Stimulated activated CD4-positive, alpha-beta T cell treated with anti-CD3 and anti-CD28 coated beads, Interleukin-1b, Interleukin-23, amount 100 ng/mL, for 48 hours (primary cell): ENCODE measurements around the gene TBXT.
"Not testable (repeated sequence)": the region's sequence is repeated elsewhere in the genome, so short reads cannot be mapped to it uniquely, and the experiment has no call there.

Experiments used
- DNase-seq: peaks from one replicate; pipeline ENCODE4 v3.0.0-alpha.2; 2020

Gene TBXT, protein sequence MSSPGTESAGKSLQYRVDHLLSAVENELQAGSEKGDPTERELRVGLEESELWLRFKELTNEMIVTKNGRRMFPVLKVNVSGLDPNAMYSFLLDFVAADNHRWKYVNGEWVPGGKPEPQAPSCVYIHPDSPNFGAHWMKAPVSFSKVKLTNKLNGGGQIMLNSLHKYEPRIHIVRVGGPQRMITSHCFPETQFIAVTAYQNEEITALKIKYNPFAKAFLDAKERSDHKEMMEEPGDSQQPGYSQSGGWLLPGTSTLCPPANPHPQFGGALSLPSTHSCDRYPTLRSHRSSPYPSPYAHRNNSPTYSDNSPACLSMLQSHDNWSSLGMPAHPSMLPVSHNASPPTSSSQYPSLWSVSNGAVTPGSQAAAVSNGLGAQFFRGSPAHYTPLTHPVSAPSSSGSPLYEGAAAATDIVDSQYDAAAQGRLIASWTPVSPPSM

DNA sequence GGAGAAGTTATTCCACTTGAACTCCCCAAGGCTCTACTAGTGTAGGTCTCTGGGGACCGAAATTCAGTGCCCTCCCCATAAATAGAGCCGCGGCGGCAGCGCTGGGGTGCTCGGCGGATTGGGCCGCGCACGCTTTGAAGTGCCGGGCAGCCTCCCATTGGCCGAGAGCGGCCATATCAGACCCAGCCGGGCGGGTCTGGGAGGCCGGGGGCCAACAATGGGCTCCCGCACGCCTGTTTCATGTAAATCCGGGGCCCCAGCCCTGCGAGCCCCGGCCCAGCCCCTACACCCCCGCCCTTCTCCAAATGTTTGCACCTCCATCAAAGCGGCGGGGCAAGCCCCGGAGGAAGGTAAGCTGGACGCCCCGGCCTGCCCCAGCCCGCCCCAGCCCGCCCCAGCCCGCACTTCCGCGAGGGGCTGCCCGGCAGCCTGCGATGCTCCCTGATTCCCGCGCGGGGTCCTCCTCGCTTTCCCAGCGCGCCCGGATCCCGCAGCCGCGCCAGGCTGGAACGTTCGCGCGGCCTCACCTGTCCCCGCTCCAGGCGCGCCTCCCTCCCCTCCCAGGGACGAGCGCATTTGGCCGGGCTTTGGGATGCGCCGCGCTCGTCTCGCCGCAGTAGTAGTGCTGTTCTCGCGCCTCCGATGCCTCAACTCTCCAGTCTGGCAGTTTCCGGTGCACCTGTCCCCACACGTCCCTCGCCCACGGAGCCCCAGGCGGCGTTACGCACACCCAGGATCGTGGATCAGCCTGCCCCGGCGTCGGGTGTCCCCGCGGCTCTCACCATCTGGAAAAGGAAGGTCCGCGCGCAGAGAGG lies at the start of gene TBXT:
TBXT (minus strand) TSS at position 51 of the 815 bp plus-strand sequence. CDS start 260 bp downstream, outside the sequence.
- DNase-seq: no peak

DNA sequence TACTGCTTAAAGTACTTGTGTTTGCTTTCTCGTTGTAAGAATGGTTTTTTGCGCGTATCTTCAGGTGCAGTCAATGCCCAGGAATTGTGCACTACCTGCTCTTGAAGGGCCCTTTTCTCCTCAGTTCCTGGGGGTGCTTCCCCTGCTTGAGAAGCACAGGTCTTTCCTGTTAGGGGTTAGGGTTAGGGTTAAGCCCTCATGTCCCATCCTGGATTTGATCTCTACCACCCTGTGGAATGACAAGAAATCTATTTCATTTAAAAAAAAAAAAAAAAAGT lies 39.6 kb upstream of the TBXT start:
- no peak for DNase-seq

DNA sequence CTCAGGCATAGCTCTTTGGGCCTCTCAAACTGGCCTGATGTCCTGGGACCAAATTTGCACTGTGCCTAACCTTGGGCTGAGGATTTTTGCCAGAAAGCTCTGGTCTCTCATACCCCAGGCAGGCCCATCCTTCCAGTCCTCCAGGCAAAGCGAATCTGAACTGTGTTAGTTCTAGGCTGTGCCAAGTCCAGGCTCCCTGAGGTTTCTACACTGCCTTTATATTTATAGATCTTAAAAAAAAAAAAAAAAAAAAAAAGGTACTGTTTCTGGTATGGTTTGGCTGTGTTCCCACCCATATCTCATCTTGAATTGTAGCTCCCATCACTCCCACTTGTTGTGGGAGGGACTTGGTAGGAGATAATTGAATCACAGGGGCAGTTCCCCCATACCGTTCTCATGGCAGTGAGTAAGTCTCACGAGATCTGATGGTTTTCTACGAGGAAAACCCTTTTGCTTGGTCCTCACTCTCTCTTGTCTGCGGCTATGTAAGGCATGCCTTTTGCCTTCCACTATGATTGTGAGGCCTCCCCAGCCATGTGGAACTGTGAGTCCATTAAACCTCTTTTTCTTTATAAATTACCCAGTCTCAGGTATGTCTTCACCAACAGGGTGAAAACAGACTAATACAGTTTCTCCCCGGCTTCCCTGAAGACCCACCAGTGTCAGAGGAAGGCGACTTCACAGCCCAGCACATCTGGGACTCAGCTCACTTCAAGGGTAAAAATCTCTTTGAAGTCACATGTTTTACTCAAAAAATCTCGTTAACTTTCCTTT lies 39.0 kb upstream of the TBXT start:
- DNase-seq: no peak

DNA sequence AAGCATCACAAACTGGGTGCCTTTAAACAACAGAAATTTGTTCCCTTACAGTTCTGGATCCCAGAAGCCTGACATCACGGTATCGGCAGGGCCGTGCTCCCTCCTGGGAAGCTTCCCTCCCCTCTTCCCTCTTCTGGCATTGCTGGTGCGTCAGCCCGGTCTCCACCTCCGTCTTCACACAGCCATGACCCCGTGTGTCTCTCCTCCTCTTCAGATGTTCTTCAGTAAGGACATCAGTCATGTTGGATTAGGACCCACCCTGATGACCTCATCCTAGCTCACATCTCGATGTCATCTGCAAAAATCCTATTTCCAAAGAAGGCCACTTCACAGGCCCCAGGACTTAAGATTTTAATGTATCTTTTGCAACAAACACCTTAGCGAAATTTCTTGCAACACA lies 38.4 kb upstream of the TBXT start:
- DNase-seq: no peak

DNA sequence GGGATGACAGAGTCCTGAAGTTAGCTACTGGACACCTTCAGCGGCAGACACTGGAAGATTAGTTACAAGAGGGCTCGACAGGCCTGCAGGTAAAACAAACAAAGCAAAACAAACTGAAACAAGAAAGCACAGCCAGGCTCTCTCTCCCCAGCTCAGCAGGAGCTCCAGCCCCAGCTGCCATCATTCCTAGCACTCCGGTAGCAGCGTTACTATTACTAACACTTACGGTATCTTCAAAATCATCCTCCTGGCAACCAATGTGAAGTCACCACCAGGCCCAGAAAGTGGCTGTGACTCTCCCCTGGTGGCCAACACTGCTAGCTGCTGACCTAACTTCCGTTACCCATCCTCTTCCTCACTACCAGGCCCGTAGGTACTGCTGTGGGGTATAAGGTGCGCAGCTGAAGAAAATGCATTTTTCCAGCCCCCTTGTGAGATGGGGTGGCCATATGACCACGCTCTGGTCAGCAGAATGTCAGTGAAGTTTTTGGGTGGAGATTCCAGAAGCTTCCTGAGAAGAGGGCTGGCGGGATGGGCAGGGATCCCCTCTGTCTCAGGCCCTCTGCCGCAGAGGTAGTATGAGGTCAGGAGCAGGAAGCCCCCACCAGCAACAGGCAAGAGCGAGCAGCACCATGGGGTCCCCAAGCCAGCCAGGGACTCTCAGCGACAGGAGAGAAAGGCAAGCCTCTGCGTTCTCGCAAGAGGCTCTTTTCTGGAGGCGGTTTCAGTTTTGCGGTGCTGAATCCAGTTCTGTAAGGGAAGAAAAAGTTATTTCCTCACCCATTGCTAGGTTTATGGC lies 37.4 kb upstream of the TBXT start:
- DNase-seq: no peak

DNA sequence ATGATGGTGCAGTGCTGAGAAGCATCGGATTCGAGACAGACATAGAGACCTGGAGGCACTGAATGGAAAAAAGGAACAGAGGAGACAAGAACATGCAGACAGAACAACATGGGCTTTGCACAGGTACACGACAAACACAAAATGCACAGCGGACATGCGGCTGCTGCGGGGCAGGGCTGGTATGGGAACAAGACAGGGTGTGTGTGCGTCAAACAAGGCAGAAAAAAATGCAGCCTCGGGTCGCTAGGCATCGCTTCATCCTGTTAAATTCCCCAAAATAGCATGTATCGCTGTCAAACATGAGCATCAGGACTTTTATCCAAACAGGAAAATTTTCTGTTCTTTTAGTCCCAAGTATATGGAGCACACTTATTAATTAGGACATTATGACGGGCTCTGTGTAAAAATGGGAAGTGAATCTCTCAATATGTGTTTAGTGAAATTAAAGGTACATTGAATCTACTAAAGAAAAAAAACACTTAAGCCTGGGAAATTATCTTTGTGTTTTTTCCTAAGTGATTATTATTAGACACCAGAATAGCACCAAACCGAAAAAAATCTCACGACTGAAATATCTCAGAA lies 36.1 kb upstream of the TBXT start:
- no peak for DNase-seq

DNA sequence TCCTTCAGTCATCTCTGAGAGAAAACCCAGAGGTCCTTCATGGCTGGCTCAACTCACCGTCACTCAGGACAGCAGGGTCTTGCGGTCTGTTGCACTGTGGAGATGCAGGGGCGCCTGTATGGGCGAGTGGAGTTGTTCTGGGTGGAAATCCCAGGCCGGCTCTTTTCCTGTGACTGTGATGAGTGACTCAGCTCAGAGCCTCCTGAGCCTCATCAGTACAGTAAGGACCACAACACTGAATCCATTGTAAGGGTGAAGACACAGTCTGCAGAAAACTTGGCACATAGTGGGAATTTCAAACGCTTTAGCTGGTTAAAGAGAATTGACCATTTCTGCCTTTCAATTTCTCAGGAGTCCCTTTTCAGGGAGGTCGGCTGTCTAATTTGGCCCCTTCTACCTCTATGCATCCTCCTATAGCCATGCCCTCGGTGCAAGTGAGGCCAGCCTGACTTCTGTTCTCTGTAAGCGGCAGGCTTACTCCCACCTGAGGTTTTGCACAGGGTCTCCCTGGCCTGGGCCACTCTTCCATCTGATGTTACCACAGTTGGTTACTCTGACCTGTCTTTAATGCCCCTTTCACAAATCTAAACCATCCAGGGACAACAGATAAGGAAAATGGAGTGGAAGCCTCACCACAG lies 35.5 kb upstream of the TBXT start:
- no peak for DNase-seq

DNA sequence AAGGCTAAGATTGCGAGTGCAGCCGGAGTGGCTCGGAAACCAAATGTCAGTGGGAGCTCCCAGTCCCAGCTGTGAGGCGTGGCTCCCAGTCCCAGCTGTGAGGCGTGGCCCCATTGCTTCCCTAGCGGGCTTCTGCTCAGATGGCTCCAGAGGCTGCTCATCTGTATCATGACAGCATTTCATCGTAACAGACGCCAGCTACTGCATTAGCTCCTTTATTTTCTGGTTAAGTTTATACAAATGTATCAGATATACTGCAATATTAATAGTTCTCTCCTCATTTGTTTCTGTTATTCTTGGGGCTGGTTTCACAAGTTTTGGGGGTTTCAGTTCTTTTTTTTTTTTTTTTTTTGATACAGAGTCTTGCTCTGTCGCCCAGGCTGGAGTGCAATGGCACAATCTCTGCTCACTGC lies 34.7 kb upstream of the TBXT start:
- DNase-seq: no peak

DNA sequence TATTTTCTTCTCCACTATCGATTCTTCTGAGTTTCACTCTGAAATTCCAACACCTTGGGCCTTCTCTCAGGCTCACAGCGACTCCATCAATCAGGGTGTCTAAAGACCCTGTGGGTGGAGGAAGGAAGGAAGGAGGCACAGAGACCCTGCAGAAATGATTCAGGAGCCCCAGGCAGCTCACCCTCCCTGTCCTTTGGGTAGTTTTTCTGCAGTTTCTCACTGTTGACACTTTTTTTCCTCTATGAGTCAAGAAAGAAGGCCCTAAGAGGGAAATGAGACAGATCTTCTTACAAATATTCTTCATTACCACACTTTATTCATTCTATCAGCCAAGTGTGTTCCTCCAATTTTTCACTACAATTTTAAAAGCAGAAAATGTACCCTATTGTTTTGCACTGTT lies 34.2 kb upstream of the TBXT start:
- no peak for DNase-seq

DNA sequence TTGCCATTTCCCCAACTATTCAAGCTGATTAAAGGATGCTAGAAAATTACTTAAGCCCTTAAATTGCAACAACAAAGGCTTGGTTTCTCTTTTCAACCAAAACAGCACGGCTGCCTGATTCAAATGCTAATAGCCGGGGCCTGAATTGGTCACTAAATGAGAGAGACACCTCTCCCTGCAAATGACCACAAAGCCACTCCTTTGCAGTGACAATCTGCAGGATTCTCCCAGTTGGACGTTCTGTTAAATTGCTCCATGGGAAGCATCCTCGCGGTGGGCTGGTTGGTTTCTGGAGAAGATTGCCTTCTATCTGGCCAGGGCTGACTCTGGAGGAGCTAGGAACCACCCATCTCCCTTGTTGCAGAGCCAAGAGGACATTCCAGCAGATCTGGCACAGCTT lies 29.7 kb upstream of the TBXT start:
- no peak for DNase-seq

DNA sequence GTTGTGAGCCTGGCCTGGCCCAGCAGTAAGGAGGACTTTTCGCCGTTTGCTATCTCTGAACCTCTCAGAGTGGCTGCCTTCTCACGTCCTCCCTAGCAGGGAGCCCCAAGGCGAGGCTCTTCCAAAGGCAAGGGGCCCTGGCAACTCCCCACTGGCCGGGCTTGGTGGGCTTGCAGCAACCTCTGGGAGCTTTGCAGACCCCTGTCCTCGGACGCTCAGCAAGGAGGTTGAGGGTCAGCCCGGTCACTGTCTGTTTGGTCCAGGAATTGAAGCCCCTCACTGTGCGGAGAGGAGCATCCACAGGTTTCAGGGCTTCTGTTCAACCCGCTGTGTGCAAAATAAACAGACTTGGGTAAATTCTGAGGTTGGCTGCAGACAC lies 28.2 kb upstream of the TBXT start:
- DNase-seq: no peak

DNA sequence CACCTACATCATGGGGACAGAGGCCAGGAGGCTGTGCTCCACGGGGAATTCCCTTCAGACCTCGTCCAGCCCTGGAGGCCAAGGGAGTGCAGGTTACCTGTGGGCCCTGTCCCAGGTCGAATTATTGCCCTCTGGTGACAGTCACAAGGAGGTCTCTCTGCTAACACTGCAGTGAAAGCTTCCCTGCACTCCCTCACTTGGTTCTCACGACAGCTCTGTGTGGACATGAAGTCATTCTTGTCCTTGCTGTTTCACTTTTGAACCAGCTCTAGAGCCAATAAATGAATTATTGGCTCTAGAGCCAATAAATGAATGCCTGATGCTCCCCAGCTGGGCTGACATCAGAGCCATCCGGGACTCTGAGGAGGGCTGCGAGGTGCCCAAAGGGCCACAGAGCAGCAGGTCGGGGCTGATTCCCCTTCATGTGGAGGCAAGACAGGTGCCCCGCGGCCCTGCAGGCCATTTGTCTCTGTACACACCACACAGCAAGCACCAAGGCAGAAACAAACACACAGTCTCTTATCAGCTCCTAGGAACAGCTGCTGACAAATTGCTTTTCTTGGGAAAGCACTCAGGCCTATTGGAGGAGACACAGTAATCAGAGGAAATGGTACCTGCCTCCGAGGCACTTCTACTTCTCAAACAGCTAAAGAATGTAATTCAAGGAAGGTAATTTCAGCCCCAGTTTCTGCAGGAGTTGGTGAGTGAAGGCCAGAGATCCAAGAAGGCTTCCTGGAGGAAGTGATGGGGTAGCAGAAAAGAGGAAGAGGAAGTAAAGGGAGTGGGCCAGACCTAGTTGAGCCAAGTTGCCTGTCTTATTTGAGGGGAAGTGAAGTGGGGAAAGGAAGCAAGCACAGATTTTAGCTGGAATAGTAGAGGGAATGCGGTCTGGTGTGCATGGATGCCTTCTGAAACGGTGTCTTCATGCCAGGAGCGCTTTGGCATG lies 27.5 kb upstream of the TBXT start:
- DNase-seq: no peak

DNA sequence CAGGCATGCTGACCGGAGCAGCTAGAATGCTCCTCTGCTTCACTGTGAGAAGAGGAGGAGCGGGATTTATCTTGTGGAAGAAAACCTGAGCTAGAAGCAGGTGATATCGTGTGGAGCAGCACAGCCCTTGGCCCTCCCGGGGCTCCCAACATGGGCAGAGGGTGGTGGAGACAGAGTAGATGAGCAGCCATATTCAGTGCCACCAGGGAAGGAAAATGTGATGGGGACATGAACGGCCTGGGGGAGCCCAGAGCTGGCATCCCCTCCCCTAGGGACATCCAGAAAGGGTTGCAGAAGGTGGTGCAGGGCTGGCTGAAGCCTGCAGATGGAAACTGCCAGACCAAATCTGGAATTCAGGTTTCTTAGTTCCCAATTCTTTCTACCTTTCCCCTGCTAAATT lies 24.9 kb upstream of the TBXT start:
- DNase-seq: no peak

DNA sequence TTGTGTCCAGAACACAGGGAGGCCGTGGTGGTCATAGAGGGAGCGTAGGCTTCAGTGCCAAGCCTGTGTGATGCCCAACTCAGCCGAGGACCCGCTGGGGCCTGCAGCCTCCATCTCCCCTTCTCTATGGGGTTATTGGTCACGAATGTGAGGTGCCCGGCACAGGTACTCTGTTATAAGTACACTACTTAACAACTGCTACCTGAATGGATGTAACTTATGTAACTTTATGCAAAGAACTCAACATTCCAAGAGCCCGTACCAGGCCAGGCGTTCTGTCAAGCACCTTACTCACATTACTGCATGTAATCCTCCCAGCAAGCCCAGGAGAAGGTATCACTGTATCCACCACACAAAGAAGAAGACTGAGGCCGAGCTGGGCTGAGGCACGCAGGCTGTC lies 24.5 kb upstream of the TBXT start:
- no peak for DNase-seq

DNA sequence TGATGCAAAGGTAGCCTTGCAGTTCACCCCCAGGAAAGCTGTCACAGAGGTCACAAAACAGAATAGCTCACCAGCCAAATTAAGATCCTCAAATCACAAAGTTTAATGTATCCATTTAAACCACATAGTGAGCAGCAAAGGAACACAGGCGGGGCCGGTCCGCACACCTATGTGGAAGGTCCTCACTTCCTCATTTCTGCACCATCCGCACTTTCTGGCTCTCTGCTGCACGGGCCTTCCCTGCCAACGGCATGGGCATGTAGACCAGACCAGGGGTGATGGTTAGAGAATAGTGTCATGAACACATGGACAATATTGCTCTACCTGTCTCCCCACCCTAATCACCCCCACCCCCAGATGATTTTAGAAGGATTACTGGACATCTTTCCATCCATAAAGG lies 12.1 kb upstream of the TBXT start:
- DNase-seq: no peak

DNA sequence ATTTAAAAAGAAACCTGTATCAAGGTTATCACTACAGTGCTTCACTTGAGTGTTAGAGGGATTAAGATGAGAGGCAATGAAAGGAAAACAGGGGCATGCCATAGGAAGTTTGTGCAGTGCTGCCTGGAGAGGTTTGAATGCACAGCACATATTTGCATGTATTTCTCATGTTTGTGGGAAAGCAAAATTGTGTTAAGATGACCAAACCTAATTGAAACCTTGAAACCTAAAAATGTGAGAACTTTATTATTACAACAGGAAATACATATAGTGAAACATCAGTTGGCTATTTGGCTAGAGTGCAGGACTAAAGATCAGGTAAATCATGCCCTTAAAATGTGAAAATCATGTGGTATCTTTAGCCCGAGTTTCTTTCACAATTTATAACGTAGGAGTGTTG lies 8.5 kb upstream of the TBXT start:
- no peak for DNase-seq

DNA sequence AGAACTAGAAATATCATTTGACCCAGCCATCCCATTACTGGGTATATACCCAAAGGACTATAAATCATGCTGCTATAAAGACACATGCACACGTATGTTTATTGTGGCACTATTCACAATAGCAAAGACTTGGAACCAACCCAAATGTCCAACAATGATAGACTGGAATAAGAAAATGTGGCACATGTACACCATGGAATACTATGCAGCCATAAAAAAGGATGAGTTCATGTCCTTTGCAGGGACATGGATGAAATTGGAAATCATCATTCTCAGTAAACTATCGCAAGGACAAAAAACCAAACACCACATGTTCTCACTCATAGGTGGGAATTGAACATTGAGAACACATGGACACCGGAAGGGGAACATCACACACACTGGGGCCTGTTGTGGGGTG lies 7.4 kb upstream of the TBXT start:
- not testable (repeated sequence) for DNase-seq

DNA sequence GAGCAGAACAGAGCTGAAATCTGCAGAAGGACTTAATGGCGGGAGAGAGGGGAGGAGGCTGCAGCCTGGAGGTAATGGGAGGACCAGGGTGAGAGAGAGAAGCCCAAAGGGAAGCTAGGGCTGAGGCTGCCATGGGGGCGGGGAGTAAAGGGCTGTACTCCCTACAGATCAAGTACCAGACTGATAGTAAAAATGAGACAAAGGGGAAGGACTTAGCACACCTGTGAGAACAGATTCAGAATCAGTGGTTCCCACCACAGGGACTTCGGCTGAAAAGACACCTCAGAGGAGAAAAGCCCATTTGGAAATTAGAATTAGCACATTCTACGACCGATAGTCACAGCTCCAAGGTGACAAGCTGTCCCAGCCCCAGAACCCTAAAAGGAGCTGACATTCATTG lies 6.4 kb upstream of the TBXT start:
- no peak for DNase-seq

DNA sequence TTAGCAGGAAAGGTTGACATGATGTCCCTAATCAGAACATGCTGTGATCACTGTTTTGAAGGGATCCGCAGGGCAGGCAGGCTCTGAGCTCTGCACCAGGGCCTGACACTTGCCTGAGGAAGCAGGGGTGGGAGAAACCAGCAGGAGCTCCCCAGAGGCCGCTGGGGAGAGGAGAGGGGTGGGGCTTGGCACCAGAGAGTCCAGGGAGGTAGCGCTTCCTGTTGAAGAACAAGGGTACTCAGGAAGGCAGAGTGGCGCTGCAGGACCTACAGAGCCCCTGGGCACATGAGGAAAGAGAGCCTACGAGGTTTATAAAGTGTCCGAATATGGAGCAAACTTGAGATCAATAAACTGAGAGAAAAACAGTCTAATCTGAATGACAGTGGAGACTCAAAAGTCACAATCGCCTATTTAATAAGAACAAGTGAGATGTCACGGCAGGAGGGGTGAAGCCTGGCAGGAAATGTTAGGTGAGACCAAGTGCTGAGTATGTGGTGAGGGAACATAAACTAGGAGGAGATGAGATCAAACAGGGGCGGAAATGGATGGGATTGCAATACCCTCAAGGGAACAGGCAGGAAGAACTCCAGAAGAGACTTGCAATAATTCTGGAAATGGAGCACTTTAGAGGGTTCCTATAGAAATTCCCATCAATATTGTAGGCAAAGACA lies 5.8 kb upstream of the TBXT start:
- DNase-seq: no peak

DNA sequence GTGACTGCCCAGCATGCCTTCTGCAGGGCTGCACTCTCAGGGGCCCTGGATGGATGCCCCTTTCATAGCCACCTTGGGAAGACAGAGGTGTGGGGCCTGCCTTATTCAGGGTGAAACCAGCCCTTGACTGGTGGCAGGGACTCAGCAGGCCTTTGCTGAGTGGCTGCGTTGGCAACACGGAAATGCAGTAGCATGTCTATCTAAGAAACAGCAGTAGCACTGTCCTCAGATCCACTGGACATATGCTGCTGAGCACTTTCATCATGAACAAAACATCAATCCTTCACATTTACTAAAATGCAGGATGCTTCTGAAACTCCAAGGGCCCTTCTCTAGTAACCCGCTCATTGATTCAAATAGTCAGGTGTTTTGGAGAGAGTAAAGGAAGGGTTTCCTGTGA lies 4.9 kb upstream of the TBXT start:
- no peak for DNase-seq
